Liver (tissue), 9 donors: ENCODE results near the gene CACNB4. TPM values are rescaled to one million over a fixed set of nuclear protein-coding genes. Genes with fewer than 3 reads are reported as not detected.
"Not testable (repeated sequence)": the region's sequence is repeated elsewhere in the genome, so short reads cannot be mapped to it uniquely, and the experiment has no call there.

Source experiments
- DNase-seq: peaks from one replicate; pipeline ENCODE4 v3.0.0-alpha.2; 2017; ENCODE audit warnings: low spot score
- H3K27ac ChIP-seq, 2 donors: one replicate each; pipeline ENCODE4 v1.7.0; 2013; ENCODE audit warnings: inconsistent platforms in 2 of 2, low read length in 2 of 2, control low read depth in 1 of 2, low read depth in 1 of 2, mild to moderate bottlenecking in 1 of 2
- H3K27me3 ChIP-seq, 4 donors: one replicate each; pipeline versions ENCODE4 v1.6.1 to v1.7.0; 2013; ENCODE audit warnings: low read length in 3 of 4, inconsistent platforms in 1 of 4, mild to moderate bottlenecking in 1 of 4, moderate library complexity in 1 of 4; ENCODE audit not compliant: control insufficient read depth in 4 of 4, insufficient read depth in 4 of 4
- H3K36me3 ChIP-seq, 4 donors: one replicate each; pipeline versions ENCODE4 v1.6.1 to v1.7.0; 2013; ENCODE audit warnings: low read length in 3 of 4, mild to moderate bottlenecking in 3 of 4, low read depth in 1 of 4, moderate library complexity in 1 of 4; ENCODE audit not compliant: control insufficient read depth in 4 of 4, insufficient read depth in 3 of 4
- H3K4me1 ChIP-seq, 4 donors: one replicate each; pipeline versions ENCODE4 v1.6.1 to v1.7.0; 2013; ENCODE audit warnings: low read length in 3 of 4, mild to moderate bottlenecking in 3 of 4, moderate library complexity in 1 of 4; ENCODE audit not compliant: control insufficient read depth in 4 of 4, insufficient read depth in 4 of 4
- H3K4me3 ChIP-seq, 3 donors: one replicate each; pipeline versions ENCODE4 v1.6.1 to v1.7.0; 2013; ENCODE audit warnings: low read length in 3 of 3, control low read depth in 1 of 3, low read depth in 1 of 3, mild to moderate bottlenecking in 1 of 3
- H3K9ac ChIP-seq, 2 donors: one replicate each; pipeline ENCODE4 v1.7.0; 2013; ENCODE audit warnings: low read length in 2 of 2, mild to moderate bottlenecking in 2 of 2, moderate library complexity in 2 of 2, control low read depth in 1 of 2, low read depth in 1 of 2
- H3K9me3 ChIP-seq, 4 donors: one replicate each; pipeline versions ENCODE4 v1.6.1 to v1.7.0; 2013; ENCODE audit warnings: low read length in 3 of 4; ENCODE audit not compliant: control insufficient read depth in 4 of 4
- CTCF ChIP-seq: fragments of 150-350 bp; IDR thresholded peaks from 2 replicates; pipeline ENCODE4 v1.5.1; 2017; ENCODE audit warnings: improper control_type of control experiment, low read depth, low read length; ENCODE audit not compliant: missing input control
- EGR1 ChIP-seq, 2 donors: IDR thresholded peaks; 2 replicates each; pipeline ENCODE4 v1.6.1; 2016 to 2018; ENCODE audit warnings: antibody characterized with exemption in 2 of 2, low read depth in 2 of 2
- FOXA1 ChIP-seq: IDR thresholded peaks from 2 replicates; pipeline ENCODE4 v1.6.1; 2016; ENCODE audit warnings: antibody characterized with exemption
- FOXA2 ChIP-seq: IDR thresholded peaks from 2 replicates; pipeline ENCODE4 v1.6.1; 2016; ENCODE audit warnings: antibody characterized with exemption
- HNF4A ChIP-seq, 2 donors: conservative IDR thresholded peaks; 2 replicates each; pipeline ENCODE4 v1.6.1; 2016; ENCODE audit warnings: antibody characterized with exemption in 2 of 2, mild to moderate bottlenecking in 2 of 2
- HNF4G ChIP-seq: IDR thresholded peaks from 2 replicates; pipeline ENCODE4 v1.6.1; 2016; ENCODE audit warnings: antibody characterized with exemption
- JUND ChIP-seq, 2 donors: IDR thresholded peaks; 2 replicates each; pipeline ENCODE4 v1.6.1; 2016; ENCODE audit warnings: antibody characterized with exemption in 2 of 2
- NR2F2 ChIP-seq: IDR thresholded peaks from 2 replicates; pipeline ENCODE4 v1.6.1; 2016; ENCODE audit warnings: antibody characterized with exemption
- RAD21 ChIP-seq, 2 donors: IDR thresholded peaks; 2 replicates each; pipeline ENCODE4 v1.6.1; 2016; ENCODE audit warnings: antibody characterized with exemption in 2 of 2, mild to moderate bottlenecking in 2 of 2
- REST ChIP-seq: IDR thresholded peaks from 2 replicates; pipeline ENCODE4 v1.6.1; 2016; ENCODE audit warnings: antibody characterized with exemption, mild to moderate bottlenecking
- SP1 ChIP-seq: IDR thresholded peaks from 2 replicates; pipeline ENCODE4 v1.6.1; 2018; ENCODE audit warnings: antibody characterized with exemption, mild to moderate bottlenecking
- TAF1 ChIP-seq: conservative IDR thresholded peaks from 2 replicates; pipeline ENCODE4 v1.6.1; 2016; ENCODE audit warnings: antibody characterized with exemption, mild to moderate bottlenecking
- YY1 ChIP-seq: IDR thresholded peaks from 2 replicates; pipeline ENCODE4 v1.6.1; 2016; ENCODE audit warnings: antibody characterized with exemption, mild to moderate bottlenecking
- WGBS: extraction: QIAGEN DNeasy Blood & Tissue Kit; methylation state at CpG from one replicate; pipeline ENCODE4 v1.1.7; 2013; 5-methylcytosine and 5-hydroxymethylcytosine counted together
- polyA plus RNA-seq, 2 donors: library from polyadenylated mRNA; stranded (reverse) in 1 of 2; unstranded in 1 of 2; fragments of 200-250 nt in 1 of 2; fragments of >200 nt in 1 of 2; fragmentation: Nextera tagmentation in 1 of 2; extraction: Ambion mirVana in 1 of 2; gene quantifications; one replicate each; pipeline versions ENCODE4 v1.2.1 to v1.2.3, GENCODE V29; 2013 to 2015
- total RNA-seq, 2 donors: library from RNA; depleted of rRNA; stranded (reverse); fragments of >200 nt; gene quantifications; one replicate each; pipeline ENCODE4 v1.2.3, GENCODE V29; 2014
- TF ChIP-seq, protein P1 (sequence below): IDR thresholded peaks from 2 replicates; pipeline ENCODE4 v1.6.1; 2016; ENCODE audit warnings: antibody characterized with exemption
- TF ChIP-seq, protein P2 (sequence below): IDR thresholded peaks from 2 replicates; pipeline ENCODE4 v1.6.1; 2016; ENCODE audit warnings: antibody characterized with exemption
- donor health status: healthy.
- donor health status: healthy.
- donor health status: healthy.
- donor health status: healthy.
- donor health status: healthy.

The CACNB4 gene
- total and polyA plus RNA-seq, 4 donors = 0.02 to 0.50 (median 0.21) TPM

GRCh38 chr2:151996243-151997003, 102.4 kb downstream of the CACNB4 start:
- Histone ChIP-seq H3K4me1 (peaks cover 0 to 4% (median 2%) of the 10 kb centered on the region in 4 donors), H3K27me3 (no peaks in the 10 kb centered on the region), H3K9ac (no peak overlapping the region), H3K9me3 (no peaks in the 10 kb centered on the region), H3K36me3 (no peaks in the 10 kb centered on the region), H3K27ac (no peak overlapping the region), H3K4me3 (no peak overlapping the region)
- DNase-seq = no peak
- 79% methylated on average over 2 of the region's 2 CpGs for WGBS
- TF ChIP-seq EGR1 (IDR thresholded peaks at IDR 0.05; ENCODE audit: low read depth in 2 of 2) = no peak
- TF ChIP-seq, protein P1, sequence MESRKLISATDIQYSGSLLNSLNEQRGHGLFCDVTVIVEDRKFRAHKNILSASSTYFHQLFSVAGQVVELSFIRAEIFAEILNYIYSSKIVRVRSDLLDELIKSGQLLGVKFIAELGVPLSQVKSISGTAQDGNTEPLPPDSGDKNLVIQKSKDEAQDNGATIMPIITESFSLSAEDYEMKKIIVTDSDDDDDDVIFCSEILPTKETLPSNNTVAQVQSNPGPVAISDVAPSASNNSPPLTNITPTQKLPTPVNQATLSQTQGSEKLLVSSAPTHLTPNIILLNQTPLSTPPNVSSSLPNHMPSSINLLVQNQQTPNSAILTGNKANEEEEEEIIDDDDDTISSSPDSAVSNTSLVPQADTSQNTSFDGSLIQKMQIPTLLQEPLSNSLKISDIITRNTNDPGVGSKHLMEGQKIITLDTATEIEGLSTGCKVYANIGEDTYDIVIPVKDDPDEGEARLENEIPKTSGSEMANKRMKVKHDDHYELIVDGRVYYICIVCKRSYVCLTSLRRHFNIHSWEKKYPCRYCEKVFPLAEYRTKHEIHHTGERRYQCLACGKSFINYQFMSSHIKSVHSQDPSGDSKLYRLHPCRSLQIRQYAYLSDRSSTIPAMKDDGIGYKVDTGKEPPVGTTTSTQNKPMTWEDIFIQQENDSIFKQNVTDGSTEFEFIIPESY = no peak
- no peak for TF ChIP-seq CTCF
- TF ChIP-seq RAD21 (IDR thresholded peaks at IDR 0.05) = no peak
- TF ChIP-seq SP1 = no peak
- no peak for TF ChIP-seq JUND (IDR thresholded peaks at IDR 0.05)
- no peak for TF ChIP-seq HNF4A (conservative IDR thresholded peaks at IDR 0.05)
- TF ChIP-seq TAF1 = no peak
- no peak for TF ChIP-seq FOXA1
- no peak for TF ChIP-seq REST
- no peak for TF ChIP-seq NR2F2
- no peak for TF ChIP-seq FOXA2
- TF ChIP-seq, protein P2, sequence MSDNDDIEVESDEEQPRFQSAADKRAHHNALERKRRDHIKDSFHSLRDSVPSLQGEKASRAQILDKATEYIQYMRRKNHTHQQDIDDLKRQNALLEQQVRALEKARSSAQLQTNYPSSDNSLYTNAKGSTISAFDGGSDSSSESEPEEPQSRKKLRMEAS = no peak
- no peak for TF ChIP-seq HNF4G
- no peak for TF ChIP-seq YY1

DNA sequence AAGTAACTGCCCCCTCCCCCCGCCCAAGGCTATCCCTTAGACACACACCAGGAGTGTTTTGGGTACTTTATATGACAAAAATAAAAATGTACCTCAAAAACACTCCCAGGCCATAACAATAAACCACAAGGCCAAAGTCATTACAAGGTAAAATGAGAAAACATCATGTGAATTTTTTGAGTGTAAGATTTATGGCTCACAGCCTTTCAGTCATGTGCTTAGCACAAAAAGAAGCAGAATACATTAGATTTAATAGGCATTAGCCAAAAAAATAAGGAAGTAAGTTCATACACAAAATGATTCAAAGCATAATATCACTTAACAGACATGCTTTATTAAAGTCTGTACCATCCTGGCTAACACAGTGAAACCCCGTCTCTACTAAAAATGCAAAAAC, 103.7 kb downstream of the CACNB4 start:
- H3K4me1 ChIP-seq = peaks cover 0 to 4% (median 2%) of the 10 kb centered on the region in 4 donors
- no peak overlapping the region for H3K9ac ChIP-seq
- no peak overlapping the region for H3K4me3 ChIP-seq
- TF ChIP-seq, protein P2 = no peak
- TF ChIP-seq, protein P1 = no peak
- no peak for TF ChIP-seq TAF1
- TF ChIP-seq YY1 = no peak
- TF ChIP-seq SP1 = no peak
- no peaks in the 10 kb centered on the region for H3K9me3 ChIP-seq
- H3K27me3 ChIP-seq = no peaks in the 10 kb centered on the region
- WGBS = 83% methylated on average over 2 of the region's 2 CpGs
- no peak for DNase-seq
- H3K27ac ChIP-seq = no peak overlapping the region
- no peaks in the 10 kb centered on the region for H3K36me3 ChIP-seq

- not testable (repeated sequence) for H3K27ac ChIP-seq, DNase-seq, H3K9ac ChIP-seq, H3K4me3 ChIP-seq, H3K36me3 ChIP-seq, H3K27me3 ChIP-seq, H3K4me1 ChIP-seq, H3K9me3 ChIP-seq
- WGBS = 95% methylated on average over 8 of the region's 8 CpGs
Observed at GRCh38 chr2:151994178-151994577, 104.7 kb downstream of the CACNB4 start.
